Stimulated activated naive CD8-positive, alpha-beta T cell treated with anti-CD3 and anti-CD28 coated beads, Interleukin-15, Interleukin-2, amounts not matched to agents 100 ng/mL and 50 ng/mL, for 24 hours (primary cell): ENCODE measurements around the gene KLF1.

Source experiments
- H3K27ac Mint-ChIP-seq: one replicate; pipeline ENCODE4 v1.8.0; 2021; ENCODE audit warnings: mild to moderate bottlenecking, mixed read lengths
- H3K27me3 Mint-ChIP-seq: one replicate; pipeline ENCODE4 v1.8.0; 2021; ENCODE audit warnings: mixed read lengths
- H3K36me3 Mint-ChIP-seq: one replicate; pipeline ENCODE4 v1.8.0; 2021; ENCODE audit warnings: low read depth, mixed read lengths
- H3K4me1 Mint-ChIP-seq: one replicate; pipeline ENCODE4 v1.8.0; 2021; ENCODE audit warnings: low read depth, mixed read lengths
- H3K4me3 Mint-ChIP-seq: one replicate; pipeline ENCODE4 v1.8.0; 2021; ENCODE audit warnings: mild to moderate bottlenecking, mixed read lengths
- H3K9me3 Mint-ChIP-seq: one replicate; pipeline ENCODE4 v1.8.0; 2021; ENCODE audit warnings: mixed read lengths

KLF1 gene

GRCh38 chr19:12838886-12839756 is 47.9 kb downstream of the KLF1 start:
- H3K27me3 Mint-ChIP-seq: peaks cover 76% of the 10 kb centered on the region
- H3K4me3 Mint-ChIP-seq: peak overlapping the region; percentile 58
- no peak overlapping the region for H3K27ac Mint-ChIP-seq
- H3K9me3 Mint-ChIP-seq: no peaks in the 10 kb centered on the region
- H3K4me1 Mint-ChIP-seq: peaks cover 45% of the 10 kb centered on the region
- H3K36me3 Mint-ChIP-seq: no peaks in the 10 kb centered on the region

GRCh38 chr19:12838182-12838885 is 48.7 kb downstream of the KLF1 start, which contains the start of gene MAST1:
Gene MAST1, plus strand, starts transcription at chr19:12838515. Its CDS starts 58 bp downstream, at chr19:12838573.
- peak within 1 kb of the TSS; percentile 26 for H3K27ac Mint-ChIP-seq
- H3K36me3 Mint-ChIP-seq: no peaks in the 10 kb centered on the region
- H3K9me3 Mint-ChIP-seq: no peaks in the 10 kb centered on the region
- H3K27me3 Mint-ChIP-seq: peaks cover 75% of the 10 kb centered on the region
- peak within 1 kb of the TSS; percentile 58 for H3K4me3 Mint-ChIP-seq
- peaks cover 46% of the 10 kb centered on the region for H3K4me1 Mint-ChIP-seq

GRCh38 chr19:12837225-12837624 is 49.8 kb downstream of the KLF1 start:
- H3K4me1 Mint-ChIP-seq: peaks cover 54% of the 10 kb centered on the region
- H3K27ac Mint-ChIP-seq: peak overlapping the region; percentile 26
- no peaks in the 10 kb centered on the region for H3K9me3 Mint-ChIP-seq
- H3K27me3 Mint-ChIP-seq: peaks cover 79% of the 10 kb centered on the region
- no peaks in the 10 kb centered on the region for H3K36me3 Mint-ChIP-seq
- peak overlapping the region; percentile 28 for H3K4me3 Mint-ChIP-seq

GRCh38 chr19:12836529-12836863 is 50.5 kb downstream of the KLF1 start:
- Mint-ChIP-seq H3K27me3 (peaks cover 80% of the 10 kb centered on the region), H3K27ac (no peak overlapping the region), H3K4me1 (peaks cover 58% of the 10 kb centered on the region), H3K9me3 (no peaks in the 10 kb centered on the region), H3K4me3 (peak overlapping the region; percentile 23), H3K36me3 (no peaks in the 10 kb centered on the region)

- H3K36me3 Mint-ChIP-seq: no peaks in the 10 kb centered on the region
These were observed 51.8 kb downstream of the KLF1 start for GRCh38 chr19:12834976-12835757.

GRCh38 chr19:12834566-12834943 is 52.4 kb downstream of the KLF1 start, which contains the start of gene RTBDN:
Gene RTBDN, minus strand, starts transcription at chr19:12834579. Its CDS starts 4,600 bp downstream, at chr19:12829979.
- Mint-ChIP-seq H3K4me1 (peaks cover 44% of the 10 kb centered on the region), H3K27ac (no peak within 1 kb of the TSS), H3K9me3 (no peaks in the 10 kb centered on the region), H3K27me3 (peaks cover 81% of the 10 kb centered on the region), H3K4me3 (peak within 1 kb of the TSS; percentile 30), H3K36me3 (no peaks in the 10 kb centered on the region)

More at GRCh38 chr19:12834976-12835757, 51.8 kb downstream of the KLF1 start:
- Mint-ChIP-seq H3K27ac (no peak overlapping the region), H3K27me3 (peaks cover 81% of the 10 kb centered on the region), H3K4me1 (peaks cover 47% of the 10 kb centered on the region), H3K4me3 (peak overlapping the region; percentile 28), H3K9me3 (no peaks in the 10 kb centered on the region)
